Measurements from ENCODE around the gene SMG6.
"Not testable (repeated sequence)": the region's sequence is repeated elsewhere in the genome, so short reads cannot be mapped to it uniquely, and the experiment has no call there.

SMG6 gene

DNA sequence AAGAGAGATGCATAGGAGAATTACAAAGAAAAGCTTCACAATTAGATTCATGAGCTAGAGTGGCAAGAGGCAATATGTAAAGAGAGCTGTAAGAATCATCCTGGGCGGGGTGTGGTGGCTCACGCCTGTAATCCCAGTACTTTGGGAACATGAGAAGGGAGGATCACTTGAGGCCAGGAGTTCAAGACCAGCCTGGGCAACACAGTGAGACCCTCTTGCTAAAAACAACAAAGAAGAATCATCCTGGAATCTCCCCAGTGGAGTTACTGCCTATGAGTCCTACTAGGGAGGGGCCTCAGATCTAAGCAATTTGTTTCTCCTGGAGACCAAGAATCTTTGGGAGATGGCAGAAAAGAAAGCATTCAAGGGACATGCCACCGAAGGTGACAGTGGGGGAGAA lies 129.6 kb downstream of the SMG6 start:
- H3K27ac ChIP-seq (ENCODE audit: low read depth, low read length): peak overlapping the region; percentile 53
- no peak overlapping the region for H3K4me3 ChIP-seq (ENCODE audit: low read depth in 1 of 2, low read length in 2 of 2)
- no peaks in the 10 kb centered on the region for H3K27me3 ChIP-seq (ENCODE audit: control insufficient read depth in 1 of 2, insufficient read depth in 2 of 2, low read length in 2 of 2)
- no peak overlapping the region for H3K9ac ChIP-seq (ENCODE audit: low read depth in 1 of 2, low read length in 2 of 2)
- H3K36me3 ChIP-seq (ENCODE audit: control insufficient read depth in 1 of 2, insufficient read depth in 2 of 2, low read length in 2 of 2): peaks cover 12 to 43% of the 10 kb centered on the region in 2 donors
- no peaks in the 10 kb centered on the region for H3K9me3 ChIP-seq (ENCODE audit: control insufficient read depth in 1 of 2, low read length in 2 of 2)
- H3K4me1 ChIP-seq (ENCODE audit: control insufficient read depth in 1 of 2, insufficient read depth in 2 of 2, low read length in 2 of 2): peaks cover 23 to 39% of the 10 kb centered on the region in 2 donors

DNA sequence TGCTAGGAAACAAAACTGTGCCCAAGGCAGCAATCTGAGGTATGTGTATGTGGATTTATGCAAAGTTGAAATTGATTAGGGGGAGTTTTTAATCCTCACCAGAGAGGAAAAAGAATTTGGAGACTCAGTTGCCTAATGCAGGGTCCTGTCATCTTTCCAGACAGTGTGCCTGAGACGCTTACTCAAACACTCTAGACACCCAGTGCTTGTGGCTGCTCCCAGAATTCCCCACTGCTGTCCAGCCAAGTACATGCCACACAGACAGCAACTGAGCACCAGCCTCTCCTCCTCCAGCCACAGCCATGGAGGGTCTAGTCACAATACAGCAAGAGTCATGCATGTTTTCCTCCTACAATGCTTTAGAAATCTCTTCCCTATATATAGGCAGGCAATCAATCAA lies 130.6 kb downstream of the SMG6 start:
- no peak overlapping the region for H3K4me3 ChIP-seq (ENCODE audit: low read depth in 1 of 2, low read length in 2 of 2)
- H3K36me3 ChIP-seq (ENCODE audit: control insufficient read depth in 1 of 2, insufficient read depth in 2 of 2, low read length in 2 of 2): peaks cover 12 to 41% of the 10 kb centered on the region in 2 donors
- H3K4me1 ChIP-seq (ENCODE audit: control insufficient read depth in 1 of 2, insufficient read depth in 2 of 2, low read length in 2 of 2): peaks cover 19 to 34% of the 10 kb centered on the region in 2 donors
- no peak overlapping the region for H3K9ac ChIP-seq (ENCODE audit: low read depth in 1 of 2, low read length in 2 of 2)
- peak overlapping the region; percentile 66 for H3K27ac ChIP-seq (ENCODE audit: low read depth, low read length)
- no peaks in the 10 kb centered on the region for H3K27me3 ChIP-seq (ENCODE audit: control insufficient read depth in 1 of 2, insufficient read depth in 2 of 2, low read length in 2 of 2)
- H3K9me3 ChIP-seq (ENCODE audit: control insufficient read depth in 1 of 2, low read length in 2 of 2): no peaks in the 10 kb centered on the region

DNA sequence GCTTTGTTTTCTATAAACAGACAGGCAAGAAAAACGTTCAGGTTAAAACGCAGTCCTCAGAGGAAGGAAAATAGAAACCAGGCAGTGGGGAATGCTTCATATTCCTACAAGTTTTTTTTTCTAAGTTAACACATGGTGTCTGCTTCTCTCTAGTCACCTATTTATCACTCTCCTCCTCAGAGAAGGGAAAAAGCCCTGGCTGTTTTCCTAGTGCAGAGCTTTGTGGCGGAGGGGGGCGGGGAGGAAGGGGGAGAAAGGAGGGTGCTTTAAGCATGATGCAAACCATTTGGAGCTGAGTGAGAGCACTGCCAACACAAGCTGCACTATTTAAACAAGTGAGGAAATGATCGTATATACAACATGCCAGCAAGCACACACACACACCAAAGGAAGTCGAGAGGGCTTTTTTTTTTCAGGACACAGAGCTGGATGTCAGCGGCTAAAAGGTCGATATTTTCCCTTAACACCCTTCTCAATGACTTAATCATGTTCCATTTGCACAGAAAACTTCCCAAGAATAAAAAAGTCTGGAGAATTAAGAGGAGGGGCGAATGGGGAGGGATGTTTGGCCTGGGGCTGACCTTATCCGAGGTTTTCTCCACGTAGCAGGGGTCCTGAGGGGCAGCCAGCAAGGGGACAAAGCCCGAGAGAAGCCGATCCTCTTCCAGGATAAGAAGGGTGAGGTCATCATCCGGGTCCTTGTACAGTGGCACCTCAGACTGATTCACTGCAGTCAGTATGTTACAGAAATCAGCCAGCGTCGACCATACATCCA lies 131.3 kb downstream of the SMG6 start:
- H3K4me3 ChIP-seq (ENCODE audit: low read depth in 1 of 2, low read length in 2 of 2): no peak overlapping the region
- H3K36me3 ChIP-seq (ENCODE audit: control insufficient read depth in 1 of 2, insufficient read depth in 2 of 2, low read length in 2 of 2): peaks cover 12 to 43% of the 10 kb centered on the region in 2 donors
- H3K9ac ChIP-seq (ENCODE audit: low read depth in 1 of 2, low read length in 2 of 2): no peak overlapping the region
- H3K27me3 ChIP-seq (ENCODE audit: control insufficient read depth in 1 of 2, insufficient read depth in 2 of 2, low read length in 2 of 2): no peaks in the 10 kb centered on the region
- H3K27ac ChIP-seq (ENCODE audit: low read depth, low read length): peak overlapping the region; percentile 68
- H3K9me3 ChIP-seq (ENCODE audit: control insufficient read depth in 1 of 2, low read length in 2 of 2): no peaks in the 10 kb centered on the region
- peaks cover 13 to 26% of the 10 kb centered on the region in 2 donors for H3K4me1 ChIP-seq (ENCODE audit: control insufficient read depth in 1 of 2, insufficient read depth in 2 of 2, low read length in 2 of 2)

DNA sequence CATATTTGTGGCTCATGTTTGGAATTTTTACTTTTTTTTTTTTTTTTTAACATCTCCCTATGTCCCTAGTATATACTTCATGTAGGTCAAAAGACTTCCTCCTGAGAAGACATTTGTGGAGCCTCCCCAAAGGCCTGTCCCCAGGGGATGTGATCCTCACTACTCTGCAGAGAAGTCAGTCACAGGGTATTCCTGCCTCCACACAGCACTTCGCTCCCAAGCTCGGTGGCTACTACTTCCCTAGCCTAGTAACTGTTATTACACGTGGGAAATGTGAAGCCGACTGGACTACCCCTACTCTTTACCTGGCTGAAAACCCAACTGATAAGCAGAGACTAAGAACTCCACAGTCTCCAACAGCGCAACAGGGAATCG lies 131.9 kb downstream of the SMG6 start:
- H3K27me3 ChIP-seq (ENCODE audit: control insufficient read depth in 1 of 2, insufficient read depth in 2 of 2, low read length in 2 of 2): no peaks in the 10 kb centered on the region
- H3K36me3 ChIP-seq (ENCODE audit: control insufficient read depth in 1 of 2, insufficient read depth in 2 of 2, low read length in 2 of 2): peaks cover 12 to 38% of the 10 kb centered on the region in 2 donors
- no peaks in the 10 kb centered on the region for H3K9me3 ChIP-seq (ENCODE audit: control insufficient read depth in 1 of 2, low read length in 2 of 2)
- H3K4me1 ChIP-seq (ENCODE audit: control insufficient read depth in 1 of 2, insufficient read depth in 2 of 2, low read length in 2 of 2): peaks cover 13 to 26% of the 10 kb centered on the region in 2 donors
- H3K4me3 ChIP-seq (ENCODE audit: low read depth in 1 of 2, low read length in 2 of 2): no peak overlapping the region
- peak overlapping the region; percentile 68 for H3K27ac ChIP-seq (ENCODE audit: low read depth, low read length)
- H3K9ac ChIP-seq (ENCODE audit: low read depth in 1 of 2, low read length in 2 of 2): no peak overlapping the region

DNA sequence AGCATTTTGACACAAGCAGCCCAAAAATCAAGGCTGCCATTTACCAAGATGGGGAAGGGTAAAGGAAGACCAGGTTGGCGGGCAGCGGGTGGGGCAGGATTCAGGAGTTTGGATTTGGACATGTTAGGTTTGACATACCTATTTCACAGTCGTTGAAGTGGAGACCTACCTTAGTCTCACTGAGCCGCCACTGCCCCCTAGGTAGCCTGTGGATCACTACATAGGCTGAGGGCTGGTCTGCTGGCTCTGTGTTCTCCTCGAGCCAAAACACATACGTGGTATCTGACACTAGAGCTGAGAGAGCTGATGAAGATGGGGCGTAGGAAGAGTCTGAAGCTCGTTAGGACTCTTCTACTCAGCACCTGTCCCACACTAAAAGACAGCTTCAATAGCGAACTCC lies 133.6 kb downstream of the SMG6 start:
- Histone ChIP-seq H3K36me3 (ENCODE audit: control insufficient read depth in 1 of 2, insufficient read depth in 2 of 2, low read length in 2 of 2) (peaks cover 12 to 40% of the 10 kb centered on the region in 2 donors), H3K9ac (ENCODE audit: low read depth in 1 of 2, low read length in 2 of 2) (no peak overlapping the region), H3K27ac (ENCODE audit: low read depth, low read length) (no peak overlapping the region), H3K9me3 (ENCODE audit: control insufficient read depth in 1 of 2, low read length in 2 of 2) (no peaks in the 10 kb centered on the region), H3K27me3 (ENCODE audit: control insufficient read depth in 1 of 2, insufficient read depth in 2 of 2, low read length in 2 of 2) (no peaks in the 10 kb centered on the region), H3K4me1 (ENCODE audit: control insufficient read depth in 1 of 2, insufficient read depth in 2 of 2, low read length in 2 of 2) (peaks cover 3 to 14% of the 10 kb centered on the region in 2 donors), H3K4me3 (ENCODE audit: low read depth in 1 of 2, low read length in 2 of 2) (no peak overlapping the region)

DNA sequence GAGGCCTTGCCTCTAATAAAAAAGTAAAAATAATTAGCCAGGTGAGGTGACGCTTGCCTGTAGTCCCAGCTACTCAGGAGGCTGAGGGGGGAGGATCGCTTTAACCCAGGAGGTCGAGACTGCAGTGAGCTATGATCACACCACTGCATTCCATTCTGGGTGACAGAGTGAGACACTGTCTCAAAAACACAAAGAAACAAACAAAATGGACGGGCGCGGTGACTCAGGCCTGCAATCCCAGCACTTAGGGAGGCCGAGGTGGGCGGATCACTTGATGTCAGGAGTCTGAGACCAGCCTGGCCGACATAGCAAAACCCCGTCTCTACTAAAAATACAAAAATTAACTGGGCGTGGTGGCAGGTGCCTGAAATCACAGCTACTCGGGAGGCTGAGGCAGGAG lies 137.9 kb downstream of the SMG6 start:
- not testable (repeated sequence) for H3K4me1 ChIP-seq (ENCODE audit: control insufficient read depth in 1 of 2, insufficient read depth in 2 of 2, low read length in 2 of 2); H3K9me3 ChIP-seq (ENCODE audit: control insufficient read depth in 1 of 2, low read length in 2 of 2); H3K27ac ChIP-seq (ENCODE audit: low read depth, low read length); H3K27me3 ChIP-seq (ENCODE audit: control insufficient read depth in 1 of 2, insufficient read depth in 2 of 2, low read length in 2 of 2); H3K4me3 ChIP-seq (ENCODE audit: low read depth in 1 of 2, low read length in 2 of 2); H3K9ac ChIP-seq (ENCODE audit: low read depth in 1 of 2, low read length in 2 of 2)
- H3K36me3 ChIP-seq (ENCODE audit: control insufficient read depth in 1 of 2, insufficient read depth in 2 of 2, low read length in 2 of 2): peaks cover 12 to 34% of the 10 kb centered on the region in 2 donors

DNA sequence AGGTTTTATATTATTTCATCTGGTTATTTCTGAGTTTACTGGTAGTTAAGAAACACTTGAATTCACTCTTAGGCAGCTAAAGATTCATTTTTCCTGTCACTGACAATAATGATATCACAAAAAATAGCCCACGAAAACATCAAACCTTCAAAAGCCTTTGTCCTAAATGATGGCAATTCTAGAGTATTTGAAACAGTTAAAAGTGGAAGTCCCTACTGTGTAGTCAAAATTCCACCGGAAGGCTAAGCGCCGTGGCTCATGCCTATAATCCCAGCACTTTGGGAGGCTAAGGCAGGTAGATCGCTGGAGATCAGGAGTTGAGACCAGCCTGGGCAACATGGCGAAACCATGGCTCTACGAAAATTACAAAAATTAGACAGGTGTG lies 145.2 kb downstream of the SMG6 start:
- H3K36me3 ChIP-seq (ENCODE audit: control insufficient read depth in 1 of 2, insufficient read depth in 2 of 2, low read length in 2 of 2): peaks cover 5 to 23% of the 10 kb centered on the region in 2 donors
- no peak overlapping the region for H3K9ac ChIP-seq (ENCODE audit: low read depth in 1 of 2, low read length in 2 of 2)
- H3K27me3 ChIP-seq (ENCODE audit: control insufficient read depth in 1 of 2, insufficient read depth in 2 of 2, low read length in 2 of 2): no peaks in the 10 kb centered on the region
- no peak overlapping the region for H3K27ac ChIP-seq (ENCODE audit: low read depth, low read length)
- no peaks in the 10 kb centered on the region for H3K9me3 ChIP-seq (ENCODE audit: control insufficient read depth in 1 of 2, low read length in 2 of 2)
- no peak overlapping the region for H3K4me3 ChIP-seq (ENCODE audit: low read depth in 1 of 2, low read length in 2 of 2)
- peaks cover 10 to 14% of the 10 kb centered on the region in 2 donors for H3K4me1 ChIP-seq (ENCODE audit: control insufficient read depth in 1 of 2, insufficient read depth in 2 of 2, low read length in 2 of 2)

DNA sequence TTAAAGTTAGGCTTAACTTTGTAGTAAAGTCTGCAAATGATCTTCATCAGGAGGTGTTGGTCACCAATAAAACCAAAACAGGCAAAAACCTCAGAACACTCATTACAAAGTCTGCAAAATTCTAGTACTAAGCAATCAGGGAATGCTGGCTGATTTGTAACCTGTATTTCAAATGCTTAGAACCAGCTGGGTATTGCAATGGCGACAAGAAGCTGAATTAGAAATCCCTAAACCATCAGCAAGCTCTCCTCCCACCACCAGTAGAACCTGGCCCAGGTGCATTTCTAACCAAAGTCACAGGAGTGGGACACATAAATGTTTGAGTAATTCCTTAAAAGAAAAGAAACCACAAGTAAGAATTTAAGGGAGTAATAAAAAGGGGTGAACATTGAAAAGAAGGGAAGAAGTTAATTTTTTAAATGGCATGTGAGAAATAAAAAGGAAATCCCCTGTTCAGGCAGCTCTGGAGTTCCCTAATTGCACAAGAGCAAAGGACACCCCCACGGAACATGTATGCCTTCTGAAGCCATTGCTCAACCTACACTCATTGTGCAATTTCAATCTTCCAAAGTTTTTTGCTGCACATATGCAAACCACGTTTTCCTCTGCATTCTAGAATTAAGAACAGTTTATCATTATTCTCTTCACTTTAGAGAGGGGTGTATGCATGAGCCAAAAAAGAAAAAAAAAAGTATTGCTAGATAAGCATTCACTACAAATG lies 145.8 kb downstream of the SMG6 start:
- Histone ChIP-seq H3K4me3 (ENCODE audit: low read depth in 1 of 2, low read length in 2 of 2) (no peak overlapping the region), H3K9me3 (ENCODE audit: control insufficient read depth in 1 of 2, low read length in 2 of 2) (no peaks in the 10 kb centered on the region), H3K27me3 (ENCODE audit: control insufficient read depth in 1 of 2, insufficient read depth in 2 of 2, low read length in 2 of 2) (no peaks in the 10 kb centered on the region), H3K27ac (ENCODE audit: low read depth, low read length) (peak overlapping the region; percentile 6), H3K36me3 (ENCODE audit: control insufficient read depth in 1 of 2, insufficient read depth in 2 of 2, low read length in 2 of 2) (peaks cover 5 to 23% of the 10 kb centered on the region in 2 donors), H3K9ac (ENCODE audit: low read depth in 1 of 2, low read length in 2 of 2) (no peak overlapping the region), H3K4me1 (ENCODE audit: control insufficient read depth in 1 of 2, insufficient read depth in 2 of 2, low read length in 2 of 2) (peaks cover 10 to 14% of the 10 kb centered on the region in 2 donors)

DNA sequence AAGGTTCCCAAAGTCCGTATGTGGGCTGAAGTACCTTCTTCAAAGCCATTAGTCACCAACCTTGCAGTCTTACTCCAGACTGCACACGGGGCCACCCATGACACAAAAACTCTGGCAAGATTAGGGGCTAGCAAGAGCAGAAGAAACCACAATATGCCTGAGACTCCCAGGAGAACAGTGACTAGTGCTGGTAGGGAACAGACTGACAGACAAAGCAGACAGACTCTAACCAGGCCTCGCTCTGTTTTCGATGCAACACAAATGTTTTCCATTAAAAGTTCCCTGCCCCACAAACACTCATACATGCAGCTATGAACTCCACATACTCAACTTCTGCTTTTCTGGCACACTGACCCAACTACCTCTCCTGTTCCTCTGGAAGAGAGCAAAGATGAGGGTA lies 146.5 kb downstream of the SMG6 start:
- peaks cover 5 to 23% of the 10 kb centered on the region in 2 donors for H3K36me3 ChIP-seq (ENCODE audit: control insufficient read depth in 1 of 2, insufficient read depth in 2 of 2, low read length in 2 of 2)
- H3K4me3 ChIP-seq (ENCODE audit: low read depth in 1 of 2, low read length in 2 of 2): no peak overlapping the region
- H3K27me3 ChIP-seq (ENCODE audit: control insufficient read depth in 1 of 2, insufficient read depth in 2 of 2, low read length in 2 of 2): no peaks in the 10 kb centered on the region
- peak overlapping the region; percentile 6 for H3K27ac ChIP-seq (ENCODE audit: low read depth, low read length)
- peaks cover 10 to 14% of the 10 kb centered on the region in 2 donors for H3K4me1 ChIP-seq (ENCODE audit: control insufficient read depth in 1 of 2, insufficient read depth in 2 of 2, low read length in 2 of 2)
- no peaks in the 10 kb centered on the region for H3K9me3 ChIP-seq (ENCODE audit: control insufficient read depth in 1 of 2, low read length in 2 of 2)
- H3K9ac ChIP-seq (ENCODE audit: low read depth in 1 of 2, low read length in 2 of 2): no peak overlapping the region

DNA sequence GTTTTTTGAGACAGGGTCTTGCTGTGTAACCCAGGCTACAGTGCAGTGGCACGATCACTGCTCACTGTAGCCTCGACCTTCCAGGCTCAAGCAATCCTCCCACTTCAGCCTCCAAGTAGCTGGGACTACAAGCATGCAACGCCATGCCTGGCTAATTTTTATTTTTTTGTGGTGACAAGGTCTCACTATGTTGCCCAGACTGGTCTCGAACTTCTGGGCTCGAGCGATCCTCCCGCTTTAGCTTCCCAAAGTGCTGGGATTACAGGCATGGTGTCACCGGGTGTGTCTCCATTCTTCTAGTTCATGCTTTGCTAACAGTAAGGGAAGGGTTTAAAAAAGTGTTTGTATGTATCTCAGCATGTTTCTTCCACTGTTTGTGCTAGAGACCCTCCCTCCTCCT lies 146.9 kb downstream of the SMG6 start:
- Histone ChIP-seq H3K27ac (ENCODE audit: low read depth, low read length) (no peak overlapping the region), H3K4me3 (ENCODE audit: low read depth in 1 of 2, low read length in 2 of 2) (no peak overlapping the region), H3K9me3 (ENCODE audit: control insufficient read depth in 1 of 2, low read length in 2 of 2) (no peaks in the 10 kb centered on the region), H3K9ac (ENCODE audit: low read depth in 1 of 2, low read length in 2 of 2) (no peak overlapping the region), H3K36me3 (ENCODE audit: control insufficient read depth in 1 of 2, insufficient read depth in 2 of 2, low read length in 2 of 2) (peaks cover 5 to 23% of the 10 kb centered on the region in 2 donors), H3K27me3 (ENCODE audit: control insufficient read depth in 1 of 2, insufficient read depth in 2 of 2, low read length in 2 of 2) (no peaks in the 10 kb centered on the region), H3K4me1 (ENCODE audit: control insufficient read depth in 1 of 2, insufficient read depth in 2 of 2, low read length in 2 of 2) (peaks cover 10 to 14% of the 10 kb centered on the region in 2 donors)
